SW480 (cell line): ENCODE measurements around the gene AGRP.
"Not testable (repeated sequence)": the region's sequence is repeated elsewhere in the genome, so short reads cannot be mapped to it uniquely, and the experiment has no call there.

Experiments
- DNase-seq: peaks from one replicate; pipeline ENCODE4 v3.0.0-alpha.2; 2016; ENCODE audit warnings: low spot score

The AGRP gene

GRCh38 chr16:67504031-67505021, 21.0 kb upstream of the AGRP start:
- peak; percentile 88 for DNase-seq

- DNase-seq: no peak
Observed at GRCh38 chr16:67499106-67499505, 15.8 kb upstream of the AGRP start.

GRCh38 chr16:67490335-67491096, 7.2 kb upstream of the AGRP start:
- DNase-seq: no peak

DNA sequence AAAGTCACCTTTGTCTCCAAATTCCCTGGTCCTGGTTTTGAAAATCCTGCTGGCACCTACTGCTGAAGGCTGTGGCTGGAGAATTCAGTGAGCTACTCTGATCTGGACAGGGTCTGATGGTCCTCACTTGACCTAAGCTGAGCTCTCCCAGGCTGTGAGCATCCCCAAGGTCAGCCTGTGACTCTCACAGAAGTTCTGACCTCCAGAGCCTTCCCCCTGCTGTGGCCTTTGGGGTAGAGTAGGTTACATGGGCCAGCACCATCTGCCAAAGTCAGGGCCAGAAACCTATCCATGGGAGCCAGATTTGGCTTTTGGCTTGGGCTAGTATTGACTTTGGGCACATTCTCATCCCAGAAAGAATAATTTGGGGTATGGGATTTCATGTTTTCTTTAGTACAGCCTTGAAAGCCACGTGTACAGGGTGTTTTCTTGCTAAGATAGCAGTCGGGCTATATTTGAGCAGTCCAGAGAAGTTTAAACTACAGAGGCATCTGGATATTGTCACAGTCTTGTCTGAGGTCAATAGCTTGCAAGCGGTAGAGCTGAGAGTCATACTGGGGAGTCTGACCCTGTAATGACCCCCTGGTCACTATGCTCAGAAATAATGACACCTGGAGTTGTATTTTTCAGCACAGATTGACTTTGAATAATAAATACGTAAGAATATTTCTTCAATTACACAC, 6.2 kb upstream of the AGRP start:
- DNase-seq: no peak

GRCh38 chr16:67487561-67487960, 4.2 kb upstream of the AGRP start:
- not testable (repeated sequence) for DNase-seq

DNA sequence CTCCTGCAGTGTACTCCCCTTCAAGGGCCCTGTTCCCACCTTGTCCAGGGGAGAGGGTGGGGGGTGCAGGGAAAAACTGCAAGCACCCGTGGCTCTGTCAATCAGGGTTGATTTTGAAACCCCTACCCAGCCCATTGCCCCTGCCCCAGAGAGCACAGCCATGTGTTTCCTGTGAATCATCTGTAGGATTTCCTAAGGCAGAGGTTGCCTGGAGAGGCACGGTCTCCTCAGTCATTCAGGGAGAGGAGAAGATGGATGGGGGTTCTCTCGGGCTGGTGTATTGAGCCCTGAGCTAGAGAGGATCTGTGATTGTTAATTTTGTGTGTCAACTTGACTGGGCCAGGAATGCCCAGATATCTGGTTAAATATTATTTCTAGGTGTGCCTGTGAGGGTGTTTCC, 3.5 kb upstream of the AGRP start:
- DNase-seq: no peak

DNA sequence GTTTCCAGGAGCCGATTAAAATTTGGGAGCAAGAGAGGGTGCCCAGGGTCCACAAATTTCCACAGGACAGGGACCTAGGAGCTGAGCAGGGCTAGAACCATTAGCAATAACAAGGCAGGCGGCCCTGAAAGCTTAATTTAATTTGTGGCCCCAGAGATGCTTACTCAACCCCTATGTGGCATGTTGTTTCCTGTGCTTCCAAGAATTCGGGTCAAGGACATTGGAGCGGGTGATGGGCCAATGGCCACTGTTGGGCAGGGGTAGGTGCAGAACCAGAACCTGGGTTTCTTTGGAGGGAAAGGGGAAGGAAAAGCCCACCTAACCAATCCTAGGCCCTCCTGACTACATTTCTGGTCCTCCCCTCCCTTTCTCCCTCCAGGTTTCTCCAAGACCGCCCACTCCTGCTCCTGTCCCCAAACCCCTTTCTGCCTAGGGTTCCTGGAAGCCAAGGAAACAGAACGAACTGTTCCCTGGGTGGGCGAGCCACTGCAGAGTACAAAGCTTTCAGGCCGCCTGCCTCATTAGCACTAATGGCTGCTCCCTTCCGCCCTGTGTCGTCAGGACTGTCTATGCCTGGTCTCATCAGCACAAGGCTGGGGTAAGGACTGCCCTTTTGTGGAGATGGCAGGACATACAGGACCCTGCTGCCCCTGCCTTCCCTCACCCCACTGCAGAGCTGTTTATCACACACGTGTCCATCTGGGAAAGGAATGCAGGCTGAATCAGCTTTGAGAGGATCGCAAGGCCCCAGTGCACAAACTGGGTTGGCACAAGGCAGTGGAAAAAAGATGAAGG, 581 bp upstream of the AGRP start:
- no peak for DNase-seq

DNA sequence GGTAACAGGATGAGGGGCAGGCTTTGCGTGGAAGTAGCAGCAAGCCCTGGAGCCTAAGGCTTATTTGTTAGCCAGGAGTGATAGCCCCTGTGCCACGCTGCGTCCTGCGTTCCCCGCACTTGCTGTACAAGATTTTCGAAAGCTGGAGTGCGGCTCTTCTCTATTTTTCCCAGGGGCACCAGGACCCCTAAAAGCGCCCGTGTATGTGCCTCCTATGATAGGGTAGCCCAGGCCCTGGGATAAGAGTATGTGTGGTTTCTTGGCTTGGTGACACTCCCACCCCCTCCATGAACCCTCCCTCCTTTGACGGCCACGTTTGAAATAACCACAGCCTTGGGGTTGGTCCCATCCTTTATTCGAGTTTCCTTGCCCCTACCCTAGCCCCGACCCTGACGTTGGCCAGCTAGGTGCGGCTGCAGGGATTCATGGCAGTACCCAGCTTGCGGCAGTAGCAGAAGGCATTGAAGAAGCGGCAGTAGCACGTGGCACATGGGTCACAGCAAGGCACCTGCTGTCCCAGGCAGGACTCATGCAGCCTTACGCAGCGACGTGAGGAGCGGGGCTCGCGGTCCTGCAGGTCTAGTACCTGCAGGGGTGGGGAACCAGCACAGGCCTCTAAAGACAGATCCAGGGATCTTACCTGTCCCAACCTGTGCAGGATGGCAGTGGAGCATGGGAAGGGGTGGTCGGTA, 968 bp downstream of the AGRP start:
- DNase-seq: no peak

DNA sequence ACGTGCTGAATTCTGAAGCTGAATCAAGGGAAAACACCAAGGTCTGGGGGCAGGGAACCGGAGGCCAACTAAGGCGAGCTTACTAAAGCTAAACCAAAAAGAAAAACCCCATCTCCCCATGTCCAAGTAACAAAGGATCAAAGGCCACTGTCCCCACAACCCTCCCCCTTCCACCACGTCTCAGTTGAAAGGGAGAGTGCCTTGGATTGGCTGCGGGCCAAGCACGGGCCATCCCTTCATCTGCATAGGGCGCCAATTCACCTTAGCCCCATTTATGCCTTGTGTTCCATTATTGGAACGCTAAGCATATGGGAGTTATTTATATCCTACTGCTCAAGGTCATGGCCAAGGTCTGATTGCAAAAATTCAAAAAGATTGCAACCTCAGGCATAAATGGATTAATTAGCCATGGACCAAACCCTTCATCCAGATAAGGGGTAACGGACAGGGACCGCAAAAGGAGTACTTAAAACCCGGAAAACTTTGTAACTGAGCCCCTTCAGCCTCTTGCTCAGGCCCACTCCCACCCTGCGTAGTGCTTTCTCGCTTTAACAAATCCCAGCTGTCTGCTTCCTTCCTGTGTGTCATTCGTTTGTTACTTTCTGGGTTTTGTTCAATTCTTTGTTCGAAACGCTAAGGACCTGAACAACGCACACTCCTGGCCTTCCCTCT, 1.6 kb downstream of the AGRP start:
- DNase-seq: peak; percentile 16

DNA sequence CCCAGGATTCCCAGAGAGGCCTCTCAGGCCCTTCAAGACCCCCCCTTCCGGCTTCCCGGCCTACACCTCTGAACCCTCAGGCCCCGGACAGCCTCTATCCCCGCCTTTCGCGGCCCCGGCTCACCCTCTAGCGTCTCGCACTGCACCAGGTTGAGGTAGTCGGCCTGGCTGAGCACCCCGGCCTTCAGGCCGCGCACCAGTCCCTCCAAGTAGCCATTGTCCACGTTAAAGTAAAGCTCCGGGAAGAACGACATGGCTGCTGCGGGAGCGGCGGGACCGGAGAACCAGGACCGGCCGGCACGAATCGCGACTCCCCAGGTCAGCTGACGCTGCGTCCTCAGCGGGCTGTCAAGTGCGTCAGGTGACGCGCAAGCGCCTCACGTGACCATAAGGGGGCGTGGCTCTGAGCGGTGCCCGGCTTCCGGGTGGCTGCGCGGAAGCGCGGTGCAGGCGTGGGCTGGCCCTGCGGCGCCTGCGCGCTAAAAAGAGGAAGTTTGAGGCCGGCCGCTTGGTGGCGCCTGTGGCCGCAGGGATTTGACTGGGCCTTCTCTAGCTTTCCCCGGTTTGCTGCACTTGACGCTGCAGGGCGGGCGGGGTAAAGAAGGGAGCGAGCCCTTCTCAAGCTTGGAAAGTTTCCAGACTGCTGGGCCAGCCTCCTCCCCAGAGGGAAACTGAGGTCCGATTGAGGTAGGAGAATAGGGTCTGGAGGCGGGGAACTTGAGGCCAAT, 2.4 kb downstream of the AGRP start, which contains the start of gene ATP6V0D1:
Gene ATP6V0D1, minus strand, starts transcription at position 325 of the 728 bp plus-strand sequence. Its CDS starts 71 bp downstream, at position 254.
- peak; percentile 92 for DNase-seq

DNA sequence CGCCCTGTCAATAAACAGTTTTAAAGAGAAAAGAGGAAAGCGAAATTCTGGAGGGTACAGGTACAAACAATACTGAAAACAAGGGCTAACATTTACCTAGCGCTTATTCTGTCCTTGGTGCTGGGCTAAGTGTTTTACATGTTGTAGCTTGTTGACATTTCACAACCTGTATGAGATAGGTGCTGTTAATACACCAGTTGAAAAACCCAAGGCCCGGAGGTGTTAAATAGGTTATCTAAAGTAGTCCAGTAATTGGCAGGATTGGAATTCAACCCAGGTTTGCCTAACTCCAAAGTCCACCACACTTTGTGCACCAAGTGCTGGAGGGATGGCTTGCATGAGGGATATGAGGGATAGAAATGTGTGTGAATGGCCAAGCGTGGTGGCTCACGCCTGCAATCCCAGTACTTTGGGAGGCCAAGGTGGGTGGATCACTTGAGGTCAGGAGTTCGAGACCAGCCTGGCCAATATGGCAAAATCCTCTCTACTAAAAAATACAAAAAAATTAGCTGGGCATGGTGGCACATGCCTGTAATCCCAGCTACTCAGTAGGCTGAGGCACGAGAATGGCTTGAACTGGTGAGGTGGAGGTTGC, 5.3 kb downstream of the AGRP start:
- no peak for DNase-seq

DNA sequence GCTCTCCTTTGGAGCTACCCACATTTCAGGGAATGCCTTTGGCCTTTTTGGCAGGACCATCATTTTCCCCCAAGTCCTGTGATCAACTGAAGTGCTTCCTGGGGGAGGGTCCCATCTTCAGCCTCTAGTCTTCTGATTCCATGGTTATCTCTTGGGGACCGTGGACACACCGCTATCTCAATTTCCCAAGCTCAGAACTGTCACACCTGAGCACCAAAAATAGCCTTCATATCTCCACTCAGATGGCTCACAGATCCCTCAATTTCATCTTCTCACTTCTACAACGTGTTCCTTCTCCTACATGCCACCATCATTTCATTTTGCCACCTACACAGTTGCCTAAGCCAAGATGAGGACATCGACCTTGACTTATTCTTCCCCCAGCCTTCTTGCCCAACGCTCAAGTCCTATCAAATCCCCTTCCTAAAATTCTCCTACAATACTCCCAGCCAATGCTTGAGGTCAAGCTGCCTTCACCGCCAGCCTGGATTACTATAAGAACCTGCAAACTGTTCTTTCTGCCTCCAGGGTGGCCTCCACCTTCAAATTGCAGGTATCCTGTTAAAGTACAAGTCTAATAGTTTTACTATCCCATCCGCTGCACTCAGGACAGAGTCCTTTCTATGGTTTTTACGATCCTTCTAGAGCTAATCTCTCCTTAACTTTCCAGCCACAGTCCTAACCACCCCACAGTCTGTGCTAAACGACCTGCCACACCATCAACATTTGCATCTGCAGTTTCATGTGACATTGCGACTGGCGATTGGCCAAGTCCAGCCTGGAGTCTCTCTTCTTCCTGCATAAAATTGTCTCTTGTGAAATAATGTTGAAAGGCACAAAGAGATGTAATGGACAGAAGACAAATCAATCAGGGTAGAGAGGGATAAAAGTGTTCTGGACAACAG, 8.5 kb downstream of the AGRP start:
- DNase-seq: no peak

DNA sequence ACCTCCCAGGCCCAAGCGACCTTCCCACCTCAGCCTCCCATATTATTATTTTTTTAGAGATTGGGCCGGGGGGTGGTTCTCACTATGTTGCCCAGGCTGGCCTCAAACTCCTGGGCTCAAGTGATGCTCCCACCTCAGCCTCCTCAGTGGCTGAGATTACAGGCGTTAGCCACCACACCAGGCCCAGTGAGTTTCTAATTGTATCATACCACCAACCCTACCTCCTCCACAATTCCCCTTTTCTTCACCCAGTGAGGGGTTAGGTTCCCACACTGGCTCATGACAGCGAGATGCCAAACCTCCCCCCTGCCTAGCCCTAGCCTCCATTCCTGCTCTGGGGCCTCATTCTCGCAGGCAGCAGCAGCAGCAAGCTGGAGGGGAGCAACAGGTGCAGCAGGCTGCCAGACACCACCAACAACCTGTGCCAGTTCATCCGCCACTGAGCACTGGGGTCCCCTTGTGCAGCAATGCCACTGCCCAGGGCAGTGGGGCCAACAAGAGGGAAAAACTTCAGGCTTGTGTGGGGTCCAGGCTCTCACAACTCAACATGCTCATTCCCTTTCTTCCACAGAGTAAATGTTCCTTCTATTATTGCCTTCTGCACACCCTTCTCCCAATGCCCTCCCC, 11.5 kb downstream of the AGRP start:
- no peak for DNase-seq

GRCh38 chr16:67470359-67470758, 13.0 kb downstream of the AGRP start:
- DNase-seq: no peak

DNA sequence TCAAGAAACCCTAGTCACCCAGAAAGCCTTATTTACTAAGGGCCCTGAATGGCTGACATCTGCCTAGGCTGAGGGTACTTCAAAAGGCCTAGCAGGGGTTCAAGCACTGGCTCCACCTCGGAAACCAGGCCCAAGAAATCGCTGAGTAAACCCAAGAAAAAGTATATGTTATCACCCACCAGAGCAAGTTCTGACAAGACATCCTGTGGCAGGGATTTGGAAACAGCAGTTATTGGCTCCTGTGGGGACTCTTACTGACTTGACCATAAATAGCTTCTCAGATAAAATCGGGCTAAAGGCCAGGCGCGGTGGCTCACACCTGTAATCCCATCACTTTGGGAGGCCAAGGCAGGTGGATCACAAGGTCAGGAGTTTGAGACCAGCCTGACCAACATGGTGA, 14.6 kb downstream of the AGRP start:
- DNase-seq: no peak

- DNase-seq: no peak
Observed at GRCh38 chr16:67466581-67466980, 16.8 kb downstream of the AGRP start.

- DNase-seq: no peak
Observed at GRCh38 chr16:67464565-67464964, 18.8 kb downstream of the AGRP start.

DNA sequence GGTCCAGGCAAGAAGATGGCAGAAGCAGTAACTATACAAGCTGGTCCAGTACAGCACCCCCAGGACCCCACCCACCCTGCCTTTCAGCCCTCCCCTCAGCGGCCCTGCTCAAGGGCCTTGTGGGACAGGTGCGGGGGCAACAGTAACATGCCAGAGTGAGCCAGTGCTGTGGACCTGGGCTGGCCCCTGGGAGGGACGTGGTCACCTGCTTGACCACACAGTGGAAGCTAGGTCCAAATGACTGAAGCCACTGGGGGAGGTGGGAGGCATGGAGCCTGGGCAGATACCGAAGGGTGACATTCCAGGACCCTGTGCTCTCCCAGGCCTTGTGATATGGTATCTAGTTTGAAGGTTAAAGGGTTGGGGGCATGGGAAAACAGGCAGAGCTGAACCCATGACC, 19.7 kb downstream of the AGRP start:
- no peak for DNase-seq
